ENCODE results near the gene DRC7. TPM values are rescaled to one million over a fixed set of nuclear protein-coding genes. Genes with fewer than 3 reads are reported as not detected.

Gene DRC7
- total RNA-seq, 1 experiment from 2014 or later: 0.72 TPM

DNA sequence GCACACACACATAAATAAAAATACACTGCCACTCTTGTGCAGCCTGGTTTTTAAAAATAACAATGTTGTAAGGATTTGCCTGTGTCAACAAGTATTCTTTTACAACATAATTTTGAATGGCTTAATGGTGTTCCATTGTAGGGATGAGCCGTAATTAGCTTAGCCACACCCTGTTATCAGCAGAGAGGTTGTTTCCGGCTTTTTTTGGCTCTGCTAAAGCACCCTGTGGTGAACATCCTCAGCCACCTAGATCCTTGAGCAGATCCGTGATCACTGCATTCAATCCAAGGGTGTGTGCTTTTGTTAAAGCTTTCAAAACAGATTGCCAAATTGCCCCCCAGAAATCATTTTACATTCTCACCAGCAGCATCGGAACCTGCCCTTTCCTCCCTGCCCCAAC is 47.9 kb downstream of the DRC7 start:
- Histone ChIP-seq H2AK5ac (ENCODE audit: insufficient read length, low read length) (no peak overlapping the region), H3K23me2 (ENCODE audit: insufficient read length, low read depth, low read length, poor library complexity, severe bottlenecking) (no peaks in the 10 kb centered on the region), H3K27ac (ENCODE audit: insufficient read length, low read depth, low read length) (no peak overlapping the region), H3K56ac (ENCODE audit: insufficient read length, low read depth, low read length) (no peak overlapping the region), H4K20me1 (ENCODE audit: control insufficient read depth, insufficient read depth, insufficient read length) (peaks cover 3% of the 10 kb centered on the region), H3K4me1 (ENCODE audit: insufficient read depth, low read length) (no peaks in the 10 kb centered on the region), H2BK20ac (ENCODE audit: low read depth, low read length, poor library complexity, severe bottlenecking) (no peak overlapping the region), H3T11ph (ENCODE audit: low read length) (no peak overlapping the region), H4K8ac (replicated peaks; ENCODE audit: insufficient read length, low read depth, low read length) (no peak overlapping the region), H2AFZ (ENCODE audit: low read length) (no peak overlapping the region), H4K91ac (ENCODE audit: insufficient read length, low read depth, low read length) (no peak overlapping the region), H3K27me3 (ENCODE audit: insufficient read depth, low read length) (no peaks in the 10 kb centered on the region), H3K4ac (ENCODE audit: low read depth, low read length) (no peak overlapping the region), H3K14ac (ENCODE audit: insufficient read depth, low read length) (no peak overlapping the region), H4K5ac (ENCODE audit: insufficient read length, low read depth, low read length) (no peak overlapping the region), H3K79me2 (ENCODE audit: insufficient read depth, low read length) (no peaks in the 10 kb centered on the region), H2BK12ac (ENCODE audit: insufficient read length, low read depth, low read length) (no peak overlapping the region), H3K18ac (ENCODE audit: insufficient read length, low read depth, low read length) (no peak overlapping the region), H2BK15ac (ENCODE audit: low read depth, low read length) (no peak overlapping the region), H3K23ac (ENCODE audit: insufficient read length, low read depth, low read length) (no peak overlapping the region), H3K79me1 (ENCODE audit: insufficient read depth, low read depth, low read length, poor library complexity, severe bottlenecking) (no peaks in the 10 kb centered on the region), H3K9me3 (ENCODE audit: control insufficient read depth, low read depth, low read length) (no peaks in the 10 kb centered on the region), H2BK120ac (ENCODE audit: low read depth, low read length, poor library complexity, severe bottlenecking) (no peak overlapping the region), H2BK5ac (ENCODE audit: insufficient read length, low read length) (no peak overlapping the region), H3K9ac (ENCODE audit: extremely low read depth, insufficient read length, low read length) (no peak overlapping the region), H3K4me2 (ENCODE audit: insufficient read depth, insufficient read length, low read length) (no peak overlapping the region)
- no peaks in the 10 kb centered on the region for H3K9me3 Mint-ChIP-seq
- TF ChIP-seq CTCF (conservative IDR thresholded peaks at IDR 0.05): no peak
- no peaks in the 10 kb centered on the region for H3K4me1 Mint-ChIP-seq
- no peaks in the 10 kb centered on the region; the same call in 1 of the 2 replicates for H3K27me3 Mint-ChIP-seq (ENCODE audit: low read depth)
- H3K4me3 Mint-ChIP-seq: no peak overlapping the region
- WGBS (ENCODE audit: extremely low coverage, insufficient read length, low lambda C conversion rate): no CpG with 5 or more reads among the region's 4 CpGs
- H3K36me3 Mint-ChIP-seq (ENCODE audit: insufficient read depth in 1 of 3, low read depth in 3 of 3): peaks cover 5 to 9% (median 7%) of the 10 kb centered on the region in 3 experiments; a peak in 5 of 7 replicates
- H3K27ac Mint-ChIP-seq: 0 out of 7 replicates have a peak overlapping the region, but pooled peaks of 1 of the 3 experiments have one; percentile 61
- DNase-seq: no peak
